A172 (cell line): ENCODE data around the gene SMIM22. TPM values are rescaled to one million over a fixed set of nuclear protein-coding genes. Genes with fewer than 3 reads are reported as not detected.

ENCODE experiments used
- DNase-seq: peaks from one replicate; pipeline ENCODE4 v3.0.0-alpha.2; 2015; ENCODE audit warnings: low spot score
- total RNA-seq: library from RNA; depleted of rRNA; stranded (reverse); fragments of >200 nt; shearing (Covaris generic); gene quantifications from 2 replicates; pipeline ENCODE4 v1.2.3, GENCODE V29; 2014; rRNA removed

SMIM22 gene
- not detected in 2 replicates for total RNA-seq

- DNase-seq, result no peak
These were observed at the start of gene SMIM22 for GRCh38 chr16:4795181-4795827. SMIM22 (plus strand) TSS chr16:4795369; CDS start chr16:4795735, 366 bp downstream.

- no peak for DNase-seq
These were observed 49.0 kb upstream of the SMIM22 start for GRCh38 chr16:4746215-4746614.

- DNase-seq, result no peak
These were observed 48.1 kb upstream of the SMIM22 start for GRCh38 chr16:4746991-4747574.

GRCh38 chr16:4747906-4748681, 47.1 kb upstream of the SMIM22 start:
- DNase-seq, result no peak

GRCh38 chr16:4748682-4749411, 46.3 kb upstream of the SMIM22 start:
- DNase-seq, result no peak

GRCh38 chr16:4749700-4750257, 45.4 kb upstream of the SMIM22 start:
- DNase-seq, result no peak

- DNase-seq, result no peak
These were observed 44.3 kb upstream of the SMIM22 start for GRCh38 chr16:4750896-4751295.

GRCh38 chr16:4752351-4753100, 42.6 kb upstream of the SMIM22 start:
- no peak for DNase-seq

- DNase-seq, result no peak
These were observed 41.9 kb upstream of the SMIM22 start for GRCh38 chr16:4753227-4753626.

- no peak for DNase-seq
These were observed 40.3 kb upstream of the SMIM22 start for GRCh38 chr16:4754865-4755264.

- no peak for DNase-seq
These were observed 39.5 kb upstream of the SMIM22 start for GRCh38 chr16:4755687-4756086.

- no peak for DNase-seq
These were observed 34.8 kb upstream of the SMIM22 start for GRCh38 chr16:4760221-4760910.

GRCh38 chr16:4762205-4762604, 33.0 kb upstream of the SMIM22 start:
- DNase-seq, result no peak

GRCh38 chr16:4763791-4764190, 31.4 kb upstream of the SMIM22 start:
- DNase-seq, result no peak

GRCh38 chr16:4765511-4766474, 29.4 kb upstream of the SMIM22 start:
- no peak for DNase-seq

- peak; percentile 94 for DNase-seq
These were observed 28.1 kb upstream of the SMIM22 start, which contains the start of gene ZNF500 for GRCh38 chr16:4766875-4767628. ZNF500 (minus strand) TSS chr16:4767162; CDS start chr16:4765978, 1,184 bp downstream.

GRCh38 chr16:4767872-4768548, 27.2 kb upstream of the SMIM22 start:
- DNase-seq, result peak; percentile 13
